Thoracic aorta (tissue), 2 donors: ENCODE measurements around the gene HOTAIR. TPM values are rescaled to one million over a fixed set of nuclear protein-coding genes. Genes with fewer than 3 reads are reported as not detected.

Experiments
- ATAC-seq: fragments of 150-250 bp; one replicate; pipeline ENCODE4 v1.8.0; 2017; ENCODE audit warnings: low read depth; ENCODE audit not compliant: insufficient number of reproducible peaks, low FRiP score
- DNase-seq: peaks from one replicate; pipeline ENCODE4 v3.0.0-alpha.2; 2020; ENCODE audit warnings: low spot score
- H3K27ac ChIP-seq, 2 donors: fragments of 200-600 bp; sonication (generic); 1 replicate in 1 of 2; 2 replicates in 1 of 2; pipeline ENCODE4 v1.5.1; 2016; ENCODE audit warnings: mild to moderate bottlenecking in 2 of 2, moderate library complexity in 2 of 2
- H3K27me3 ChIP-seq: fragments of 200-600 bp; sonication (generic); replicated peaks from 2 replicates; pipeline ENCODE4 v1.6.0; 2016; ENCODE audit warnings: mild to moderate bottlenecking; ENCODE audit not compliant: insufficient read depth
- H3K36me3 ChIP-seq: fragments of 200-600 bp; sonication (generic); one replicate; pipeline ENCODE4 v1.5.1; 2016
- H3K4me1 ChIP-seq, 2 donors: fragments of 200-600 bp; sonication (generic); 1 replicate in 1 of 2; 2 replicates in 1 of 2; pipeline versions ENCODE4 v1.5.1 to v1.6.0; 2016; ENCODE audit warnings: low read depth in 2 of 2, mild to moderate bottlenecking in 1 of 2; ENCODE audit not compliant: control insufficient read depth in 1 of 2
- H3K4me3 ChIP-seq: fragments of 200-600 bp; sonication (generic); 2 replicates; pipeline ENCODE4 v1.5.1; 2016; ENCODE audit warnings: mild to moderate bottlenecking
- H3K9me3 ChIP-seq: fragments of 200-600 bp; sonication (generic); 2 replicates; pipeline ENCODE4 v1.5.1; 2016
- total RNA-seq, 2 donors: library from RNA; depleted of rRNA; stranded (reverse); fragments of >200 nt; gene quantifications; one replicate each; pipeline versions ENCODE4 v1.1.0 to v1.2.3, GENCODE V29; 2016
- TF ChIP-seq, protein P1 (sequence below): fragments of 200-600 bp; sonication (generic); IDR thresholded peaks from one replicate; pipeline ENCODE4 v1.5.1; 2019; ENCODE audit warnings: antibody characterized with exemption

HOTAIR gene
- total RNA-seq, 2 donors from 2014 or later: not detected

DNA sequence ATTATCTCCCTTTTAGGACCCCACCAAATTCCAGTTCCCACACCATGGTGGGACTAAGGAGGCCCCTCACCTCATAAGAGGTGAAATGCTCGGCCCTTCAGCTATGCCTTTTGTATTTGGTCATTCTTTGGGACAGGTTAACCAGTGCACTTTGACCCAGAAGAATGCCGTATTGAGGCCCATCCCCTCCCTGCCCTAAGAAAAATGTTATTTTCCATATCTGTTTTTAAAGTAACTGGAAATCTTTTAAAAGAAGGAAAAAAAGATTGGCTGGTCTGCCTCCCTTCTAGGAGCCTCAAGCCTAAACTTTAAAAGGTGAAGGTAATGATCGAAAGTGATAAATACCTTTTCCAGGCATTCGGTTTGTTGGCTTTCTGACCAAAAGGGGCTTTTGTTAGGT lies 41.8 kb downstream of the HOTAIR start:
- DNase-seq (no peak), ATAC-seq (no peak)
- H3K9me3 ChIP-seq: no peaks in the 10 kb centered on the region
- H3K27me3 ChIP-seq: peaks cover 43% of the 10 kb centered on the region
- H3K36me3 ChIP-seq: no peaks in the 10 kb centered on the region
- no peak overlapping the region for H3K27ac ChIP-seq
- H3K4me3 ChIP-seq: no peak overlapping the region
- H3K4me1 ChIP-seq: peaks cover 0 to 10% of the 10 kb centered on the region in 2 donors
- TF ChIP-seq, protein P1, sequence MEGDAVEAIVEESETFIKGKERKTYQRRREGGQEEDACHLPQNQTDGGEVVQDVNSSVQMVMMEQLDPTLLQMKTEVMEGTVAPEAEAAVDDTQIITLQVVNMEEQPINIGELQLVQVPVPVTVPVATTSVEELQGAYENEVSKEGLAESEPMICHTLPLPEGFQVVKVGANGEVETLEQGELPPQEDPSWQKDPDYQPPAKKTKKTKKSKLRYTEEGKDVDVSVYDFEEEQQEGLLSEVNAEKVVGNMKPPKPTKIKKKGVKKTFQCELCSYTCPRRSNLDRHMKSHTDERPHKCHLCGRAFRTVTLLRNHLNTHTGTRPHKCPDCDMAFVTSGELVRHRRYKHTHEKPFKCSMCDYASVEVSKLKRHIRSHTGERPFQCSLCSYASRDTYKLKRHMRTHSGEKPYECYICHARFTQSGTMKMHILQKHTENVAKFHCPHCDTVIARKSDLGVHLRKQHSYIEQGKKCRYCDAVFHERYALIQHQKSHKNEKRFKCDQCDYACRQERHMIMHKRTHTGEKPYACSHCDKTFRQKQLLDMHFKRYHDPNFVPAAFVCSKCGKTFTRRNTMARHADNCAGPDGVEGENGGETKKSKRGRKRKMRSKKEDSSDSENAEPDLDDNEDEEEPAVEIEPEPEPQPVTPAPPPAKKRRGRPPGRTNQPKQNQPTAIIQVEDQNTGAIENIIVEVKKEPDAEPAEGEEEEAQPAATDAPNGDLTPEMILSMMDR: no peak

DNA sequence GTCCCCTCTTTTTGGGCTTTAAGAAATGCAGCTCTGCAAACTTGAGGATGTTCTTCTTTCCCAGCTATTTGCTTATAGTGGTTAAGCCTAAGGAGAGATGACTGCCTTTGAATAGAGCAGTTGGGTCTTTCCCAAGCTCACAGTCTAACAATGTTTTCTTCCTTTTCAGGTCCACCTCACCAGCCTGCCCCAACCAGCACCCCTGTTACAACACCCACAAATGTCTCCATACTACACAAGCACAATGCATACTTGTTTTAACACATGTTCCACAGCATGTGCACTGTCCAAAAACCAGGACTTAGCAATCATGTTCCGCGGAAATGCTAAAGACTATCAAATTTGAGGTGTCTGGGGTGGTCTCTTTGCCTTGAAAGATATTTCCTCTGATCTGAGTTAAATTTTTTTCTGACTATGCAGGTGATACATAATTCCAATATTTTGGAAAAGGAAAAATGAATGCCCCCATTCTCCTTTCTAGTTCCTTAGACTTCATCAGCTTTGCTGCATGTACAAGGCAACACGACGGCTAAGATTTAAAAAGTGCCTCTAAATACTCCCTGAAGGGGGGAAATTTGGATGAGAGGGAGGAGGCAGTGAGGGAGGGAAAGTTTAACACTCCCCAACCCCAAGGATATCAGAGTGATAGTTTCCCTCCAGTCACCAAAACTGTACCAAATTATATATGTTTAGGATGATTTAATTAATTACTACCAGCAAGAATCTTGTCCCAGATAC lies 42.7 kb downstream of the HOTAIR start:
- H3K36me3 ChIP-seq: no peaks in the 10 kb centered on the region

DNA sequence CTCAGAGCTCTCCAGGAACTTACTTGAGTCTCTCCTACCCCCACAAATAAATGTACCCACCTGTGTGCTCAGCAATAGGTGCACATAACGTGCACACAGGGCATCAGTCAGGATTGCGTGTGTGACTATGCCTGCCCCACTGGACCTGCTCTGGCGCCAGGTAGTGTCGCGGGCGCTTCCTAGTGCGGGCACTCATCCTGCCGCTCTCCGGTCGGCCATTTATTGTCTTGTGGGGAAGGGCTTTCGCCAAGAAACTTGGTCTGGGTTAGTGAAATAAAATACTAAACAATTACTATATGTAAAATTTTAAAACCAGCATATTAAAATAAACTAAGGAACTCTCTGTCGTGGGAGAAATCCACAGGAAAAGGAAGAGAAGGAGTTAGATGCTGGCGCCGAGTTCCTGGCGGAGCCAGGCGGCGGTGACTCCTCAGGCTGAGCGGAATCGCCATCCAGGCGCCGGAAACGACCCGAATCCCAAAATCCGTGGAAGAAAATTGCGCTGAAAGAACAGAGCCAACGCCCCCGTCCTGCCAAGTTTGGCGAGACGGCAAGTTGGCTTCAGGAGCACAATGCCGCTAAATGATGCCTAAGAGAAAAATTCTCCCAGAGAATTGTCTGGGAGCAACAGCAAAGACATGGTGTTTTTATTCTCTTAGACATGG lies 44.0 kb downstream of the HOTAIR start:
- H3K9me3 ChIP-seq: no peaks in the 10 kb centered on the region
- DNase-seq (no peak), ATAC-seq (no peak)
- H3K4me3 ChIP-seq: no peak overlapping the region
- TF ChIP-seq, protein P1: no peak
- peaks cover 0 to 7% of the 10 kb centered on the region in 2 donors for H3K4me1 ChIP-seq
- no peaks in the 10 kb centered on the region for H3K36me3 ChIP-seq
- H3K27ac ChIP-seq: no peak overlapping the region
- peaks cover 30% of the 10 kb centered on the region for H3K27me3 ChIP-seq

More for the DNA sequence above, 42.7 kb downstream of the HOTAIR start:
- Histone ChIP-seq H3K4me3 (no peak overlapping the region), H3K27me3 (peaks cover 42% of the 10 kb centered on the region), H3K4me1 (peaks cover 0 to 10% of the 10 kb centered on the region in 2 donors), H3K9me3 (no peaks in the 10 kb centered on the region), H3K27ac (no peak overlapping the region)
- DNase-seq (no peak), ATAC-seq (no peak)
- TF ChIP-seq, protein P1: no peak

DNA sequence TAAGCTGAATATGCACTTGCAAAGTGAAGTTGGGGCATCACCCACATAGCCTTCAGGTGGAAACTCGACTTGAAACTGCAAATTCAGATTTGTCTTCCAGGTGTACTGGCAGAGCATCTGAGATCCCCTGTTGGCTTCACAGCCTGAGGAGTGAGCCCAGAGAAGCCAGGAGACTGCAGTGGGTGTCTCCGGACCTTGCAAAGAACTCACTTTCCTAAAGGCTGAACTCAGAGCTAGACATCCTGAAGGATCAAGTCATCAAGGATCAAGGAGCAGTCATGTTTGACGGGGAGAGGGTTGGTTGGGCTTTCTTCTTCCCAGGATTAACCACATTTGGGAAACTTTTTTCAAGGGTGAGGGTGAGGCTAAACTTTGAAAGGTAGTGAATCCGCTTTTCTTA lies 45.2 kb downstream of the HOTAIR start:
- DNase-seq (no peak), ATAC-seq (no peak)
- H3K9me3 ChIP-seq: no peaks in the 10 kb centered on the region
- TF ChIP-seq, protein P1: no peak
- peaks cover 23% of the 10 kb centered on the region for H3K27me3 ChIP-seq
- H3K36me3 ChIP-seq: no peaks in the 10 kb centered on the region
- no peak overlapping the region for H3K4me3 ChIP-seq
- no peaks in the 10 kb centered on the region for H3K4me1 ChIP-seq
- H3K27ac ChIP-seq: no peak overlapping the region

DNA sequence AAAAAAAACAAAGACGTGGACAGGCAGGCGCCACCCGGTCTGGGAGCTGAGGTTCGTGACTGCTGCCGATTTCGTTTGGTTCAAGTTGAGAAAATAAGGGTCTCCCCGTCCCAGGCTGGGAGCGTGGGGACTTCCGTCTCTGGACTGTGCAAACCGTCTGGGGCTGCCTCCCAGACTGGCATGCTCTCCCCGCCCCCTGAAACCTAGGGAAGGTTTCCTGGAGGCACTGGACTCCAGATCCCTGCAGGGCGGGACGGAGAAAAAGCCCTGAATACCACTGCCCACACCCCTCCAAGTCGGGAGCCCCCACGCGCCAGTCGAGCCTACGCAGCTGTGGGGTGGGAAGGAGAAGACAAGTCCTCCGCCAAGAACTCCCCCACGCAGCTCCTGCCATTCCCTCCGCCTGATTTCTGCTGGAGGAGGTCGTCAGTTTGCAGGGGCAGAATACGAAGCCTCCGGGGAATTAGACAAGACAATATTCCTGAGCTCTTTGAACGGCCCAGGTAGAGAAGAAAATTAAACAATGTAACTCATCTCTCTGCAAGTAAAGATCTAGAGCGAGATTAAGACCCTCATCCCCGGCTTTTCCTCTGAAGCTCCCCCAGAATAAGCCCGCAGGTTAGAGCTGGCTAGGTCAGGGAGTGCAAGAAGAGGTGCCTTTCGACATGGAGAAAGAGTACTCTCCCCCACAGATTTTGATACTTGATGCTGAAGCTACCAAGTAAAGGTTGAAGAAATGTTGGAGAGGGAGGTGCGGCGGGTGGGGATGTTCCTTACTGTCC lies 46.5 kb downstream of the HOTAIR start:
- H3K4me1 ChIP-seq: no peaks in the 10 kb centered on the region
- no peak for DNase-seq
- TF ChIP-seq, protein P1: no peak
- no peak overlapping the region for H3K4me3 ChIP-seq
- no peak overlapping the region for H3K27ac ChIP-seq
- ATAC-seq: no peak
- H3K9me3 ChIP-seq: no peaks in the 10 kb centered on the region
- no peaks in the 10 kb centered on the region for H3K36me3 ChIP-seq
- peaks cover 23% of the 10 kb centered on the region for H3K27me3 ChIP-seq
